Left kidney (tissue), 2 donors: ENCODE data around the gene RAB6A. TPM values are rescaled to one million over a fixed set of nuclear protein-coding genes. Genes with fewer than 3 reads are reported as not detected.
"Not testable (repeated sequence)": the region's sequence is repeated elsewhere in the genome, so short reads cannot be mapped to it uniquely, and the experiment has no call there.

Experiments
- DNase-seq: peaks from one replicate; pipeline ENCODE4 v3.0.0-alpha.2; 2013
- polyA plus RNA-seq: library from polyadenylated mRNA; unstranded; fragments of 120-200 nt; gene quantifications from one replicate; pipeline ENCODE4 v1.2.1, GENCODE V29; 2013; ENCODE audit not compliant: insufficient read length

The RAB6A gene
- polyA plus RNA-seq, 1 donor, result 115 TPM

DNA sequence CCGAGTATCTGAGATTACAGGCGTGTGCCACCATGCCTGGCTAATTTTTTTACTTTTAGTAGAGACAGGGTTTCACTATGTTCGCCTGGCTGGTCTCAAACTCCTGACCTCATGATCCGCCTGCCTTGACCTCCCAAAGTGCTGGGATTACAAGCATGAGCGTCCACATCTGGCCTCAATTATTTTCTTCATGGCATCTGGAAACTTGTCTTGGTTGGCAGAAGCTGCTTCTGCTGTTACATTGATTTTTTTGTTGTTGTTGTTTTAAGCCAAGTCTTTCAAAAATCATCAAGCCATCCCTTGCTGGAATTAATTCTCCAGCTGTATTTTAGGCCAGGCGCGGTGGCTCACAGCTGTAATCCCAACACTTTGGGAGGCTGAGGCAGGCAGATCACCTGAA, 27.9 kb downstream of the RAB6A start:
- DNase-seq, result not testable (repeated sequence)

DNA sequence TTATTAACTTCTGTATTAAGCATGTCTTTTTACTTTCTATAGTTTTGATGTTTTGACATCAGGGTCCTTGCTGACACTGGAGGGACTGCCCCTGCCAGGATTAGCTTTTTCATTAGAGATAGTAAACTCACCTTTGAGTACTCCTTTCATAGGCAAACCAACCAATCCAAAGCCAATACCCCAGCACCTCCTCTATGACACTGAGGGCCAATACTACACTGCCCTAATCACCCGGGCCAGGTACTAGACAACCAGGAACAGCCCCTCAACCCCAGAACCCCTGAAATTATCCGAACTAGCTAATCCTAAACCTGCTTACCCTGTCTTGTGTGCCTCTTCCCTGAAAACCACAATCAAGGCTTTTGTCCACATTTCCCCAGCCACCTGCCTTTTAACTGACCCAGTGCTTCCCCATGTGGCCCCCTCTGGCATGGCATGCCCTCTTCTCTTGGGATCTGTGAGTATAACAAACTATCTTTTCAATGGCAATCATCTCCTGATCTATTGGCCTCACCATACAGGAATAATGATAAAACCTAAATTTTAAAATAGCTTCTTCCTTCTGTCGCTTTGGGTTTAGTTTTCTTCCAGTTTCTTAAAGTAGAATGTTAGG, 31.2 kb downstream of the RAB6A start:
- no peak for DNase-seq

DNA sequence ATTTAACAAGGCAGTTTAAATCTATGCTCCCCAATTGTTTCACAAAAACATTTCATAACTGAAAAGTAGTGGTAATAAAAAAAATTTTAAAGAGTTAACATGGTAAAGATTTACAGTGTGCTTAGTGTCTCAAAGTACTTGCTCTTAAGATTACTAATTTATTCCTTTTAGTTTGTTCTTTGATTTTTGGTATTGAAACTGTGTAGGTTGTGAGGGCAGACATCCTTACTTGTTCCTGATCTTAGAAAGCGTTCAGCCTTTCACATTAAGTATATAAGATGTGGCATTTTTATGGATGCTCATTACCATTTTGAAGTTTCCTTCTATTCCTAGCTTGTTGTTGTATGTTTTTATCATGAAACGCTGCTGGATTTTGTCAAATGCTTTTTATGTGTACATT, 32.9 kb downstream of the RAB6A start:
- no peak for DNase-seq

DNA sequence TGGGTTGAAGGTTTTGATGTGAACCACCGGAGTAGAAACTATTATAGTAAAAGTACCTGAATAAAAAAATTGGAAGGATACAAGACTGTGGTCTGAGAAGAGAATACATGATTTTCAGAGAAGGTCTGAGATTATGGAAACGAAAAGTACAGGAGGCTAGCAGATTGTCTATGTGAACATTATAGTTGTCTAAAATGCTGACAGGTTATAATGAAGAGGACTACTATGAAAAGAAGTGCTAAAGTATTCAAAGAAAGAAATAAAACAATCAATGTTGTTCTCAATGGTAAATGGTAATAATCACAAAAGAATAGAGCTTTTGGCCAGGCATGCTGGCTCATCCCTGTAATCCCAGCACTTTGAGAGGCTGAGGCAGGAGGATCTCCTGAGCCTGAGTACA, 34.0 kb downstream of the RAB6A start:
- DNase-seq, result no peak

DNA sequence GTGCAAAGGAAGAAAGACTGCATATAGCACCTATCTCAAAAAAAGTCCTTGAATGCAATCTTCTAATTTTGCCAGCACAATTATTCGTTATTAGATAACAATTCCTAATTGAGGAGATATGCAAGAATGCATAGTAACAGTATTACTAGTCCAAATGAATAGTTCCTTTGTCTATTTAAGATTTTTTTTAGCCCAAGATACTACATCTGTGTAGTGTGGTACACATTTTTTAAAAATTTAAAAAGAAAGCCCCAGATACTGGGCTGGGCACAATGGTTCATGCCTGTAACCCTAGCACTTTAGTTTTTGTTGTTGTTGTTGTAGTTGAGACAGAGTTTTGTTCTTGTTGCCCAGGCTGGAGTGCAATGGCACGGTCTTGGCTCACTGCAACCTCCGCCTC, 43.7 kb downstream of the RAB6A start:
- no peak for DNase-seq

DNA sequence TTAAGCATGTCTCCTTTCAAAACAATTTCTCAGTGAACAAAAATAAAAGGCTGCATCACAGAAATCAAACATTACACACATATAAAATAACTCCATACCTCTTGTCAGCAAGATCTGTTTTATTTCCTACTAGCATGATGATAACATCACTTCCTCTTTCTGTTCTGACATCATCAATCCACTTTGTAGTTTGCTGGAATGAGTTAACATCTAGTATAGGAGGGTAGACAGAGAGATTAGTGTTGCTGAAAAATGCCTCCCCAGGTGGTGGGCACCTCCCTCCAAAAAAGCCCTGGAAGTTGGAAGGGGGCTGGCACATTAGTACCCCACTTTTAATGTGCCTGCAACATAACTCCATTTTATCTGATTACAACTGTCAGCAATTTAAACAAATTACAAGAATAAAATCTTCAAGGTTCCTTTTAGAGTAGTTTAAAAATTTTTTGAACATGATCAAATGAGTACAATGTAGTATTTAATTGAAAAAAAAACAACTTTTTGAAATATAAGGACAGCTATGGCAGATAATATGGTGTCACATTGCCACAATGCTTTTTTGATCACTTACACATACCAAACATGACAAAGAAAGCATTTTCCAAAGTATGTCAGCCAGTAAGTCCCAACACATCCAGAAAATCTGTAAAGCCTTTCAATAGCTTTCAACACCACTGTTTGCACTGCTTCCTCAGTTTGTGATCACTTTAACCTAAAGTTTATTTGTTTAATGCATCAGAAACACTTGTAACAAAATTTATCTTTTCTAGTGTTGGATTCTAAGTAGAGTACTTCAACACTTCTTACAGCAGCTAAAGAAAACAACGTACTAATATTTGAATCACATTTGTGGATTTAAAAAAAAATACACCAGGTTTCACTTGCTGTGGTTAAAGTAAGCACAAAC, 44.5 kb downstream of the RAB6A start:
- DNase-seq, result no peak

DNA sequence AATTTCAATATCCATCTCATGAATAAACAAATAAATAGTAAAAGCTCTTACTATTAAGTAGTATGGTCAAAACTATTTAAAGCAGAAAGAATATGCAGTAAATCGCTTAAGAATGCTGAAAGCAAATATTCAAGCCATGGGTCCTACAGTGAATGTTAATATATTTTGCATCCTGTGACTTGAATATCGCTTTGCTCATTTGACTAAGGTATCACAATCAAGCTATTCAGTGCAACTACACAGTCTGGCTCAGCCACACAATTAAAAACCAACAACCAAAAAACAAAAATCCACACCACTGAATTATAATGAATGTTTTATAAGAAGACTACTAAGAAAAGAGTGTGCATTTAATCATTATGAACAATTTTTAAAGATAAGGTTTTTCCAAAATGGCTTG, 45.3 kb downstream of the RAB6A start:
- DNase-seq, result no peak

DNA sequence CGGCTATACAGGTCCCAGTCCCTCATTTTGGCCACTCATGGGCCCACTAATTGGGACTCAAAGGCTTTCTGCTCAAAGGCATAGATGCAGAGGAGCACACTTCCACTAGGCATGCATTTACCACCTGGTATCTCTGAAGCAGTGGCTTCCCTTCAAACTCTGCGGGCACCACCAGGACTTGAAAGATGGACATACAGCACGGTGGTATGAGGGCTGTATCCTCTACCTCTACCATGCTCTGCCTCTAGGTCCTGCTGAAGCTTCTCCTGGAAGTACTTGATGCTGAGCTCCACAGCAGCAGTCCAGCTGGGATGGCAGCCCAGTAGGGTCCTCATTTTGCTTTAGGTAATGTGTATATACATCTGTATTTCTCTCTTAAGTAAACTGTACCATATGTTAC, 49.9 kb downstream of the RAB6A start:
- no peak for DNase-seq

DNA sequence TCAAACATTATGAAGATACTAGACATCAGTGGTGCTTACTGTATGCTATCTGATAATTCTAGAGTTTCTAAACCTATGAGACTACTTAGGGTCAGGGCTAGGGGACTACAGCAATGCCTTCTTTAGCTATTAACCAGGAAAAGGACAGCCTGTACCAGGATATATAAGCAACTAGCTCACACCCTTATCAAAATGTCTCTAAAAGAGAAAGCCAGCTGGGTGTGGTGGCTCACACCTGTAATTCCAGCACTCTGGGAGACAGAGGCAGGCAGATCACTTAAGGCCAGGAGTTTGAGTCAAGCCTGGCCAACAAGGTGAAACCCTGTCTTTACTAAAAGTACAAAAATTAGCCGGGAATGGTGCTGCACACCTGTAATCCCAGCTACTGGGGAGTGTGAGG, 55.8 kb downstream of the RAB6A start:
- no peak for DNase-seq

DNA sequence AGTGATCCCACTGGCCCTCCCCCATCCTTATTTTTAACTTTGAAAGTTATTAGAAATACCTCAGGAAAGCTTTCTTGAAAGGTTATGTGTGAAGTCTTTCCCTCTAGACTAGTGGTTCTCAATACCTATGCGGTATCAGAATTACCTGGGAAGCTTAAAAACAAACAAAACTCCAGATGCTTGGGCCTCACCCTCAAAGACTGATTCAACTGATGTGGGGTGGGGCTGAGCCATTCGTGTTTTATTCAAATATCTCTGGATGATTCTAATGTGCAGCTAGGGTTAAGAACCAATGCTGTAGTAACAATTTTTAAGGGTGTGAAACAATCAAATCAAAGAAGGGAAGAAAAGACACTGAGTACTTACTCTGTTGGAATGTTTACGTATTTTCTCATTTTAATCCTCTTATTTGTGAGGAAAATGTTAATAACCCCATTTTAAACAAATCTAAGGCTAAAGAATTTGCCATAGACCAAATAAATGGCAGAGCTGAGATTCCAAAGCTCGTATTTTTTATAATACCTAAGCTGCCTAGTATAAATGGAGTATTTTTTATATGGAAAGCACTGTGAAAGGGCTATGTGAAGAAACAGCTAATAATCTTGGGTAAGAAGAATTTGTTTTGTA, 66.9 kb downstream of the RAB6A start:
- no peak for DNase-seq

DNA sequence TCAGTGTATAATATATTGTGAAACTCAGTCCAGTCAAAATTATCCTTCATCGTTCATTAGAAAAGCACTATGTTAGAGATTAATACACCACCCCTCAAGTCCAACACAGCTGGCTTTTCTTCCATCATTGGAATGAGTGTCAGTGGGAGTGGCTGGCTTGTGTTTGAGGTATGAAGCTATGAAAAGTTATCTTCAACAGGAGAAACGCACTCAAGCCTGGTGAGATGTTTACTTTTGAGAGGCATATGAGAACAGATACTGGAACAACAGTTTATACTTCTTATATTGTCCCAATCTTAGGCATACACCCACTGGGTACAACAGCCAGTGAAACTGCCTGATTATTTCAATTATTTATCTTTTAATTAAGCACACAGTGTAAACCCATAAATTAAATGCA, 80.2 kb downstream of the RAB6A start:
- no peak for DNase-seq

DNA sequence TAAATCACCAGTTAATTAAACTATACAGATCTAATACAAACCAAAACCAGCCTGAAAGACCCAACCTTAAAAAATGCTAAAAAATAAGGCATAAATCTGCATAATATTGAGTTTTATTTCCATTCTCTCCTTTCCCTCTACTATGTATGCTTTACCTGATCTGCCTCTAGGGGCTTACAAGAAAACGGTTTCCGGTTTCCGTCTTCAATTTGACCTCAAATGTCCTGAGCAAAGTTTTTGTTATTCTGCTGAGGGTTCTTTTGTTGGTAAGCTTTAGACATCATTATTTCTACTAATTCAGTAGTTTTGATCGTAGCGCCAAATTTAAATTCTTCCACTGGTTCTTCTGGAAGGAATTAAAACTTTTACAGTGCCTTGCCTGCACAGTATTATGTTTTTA, 84.3 kb downstream of the RAB6A start:
- DNase-seq, result not testable (repeated sequence)

DNA sequence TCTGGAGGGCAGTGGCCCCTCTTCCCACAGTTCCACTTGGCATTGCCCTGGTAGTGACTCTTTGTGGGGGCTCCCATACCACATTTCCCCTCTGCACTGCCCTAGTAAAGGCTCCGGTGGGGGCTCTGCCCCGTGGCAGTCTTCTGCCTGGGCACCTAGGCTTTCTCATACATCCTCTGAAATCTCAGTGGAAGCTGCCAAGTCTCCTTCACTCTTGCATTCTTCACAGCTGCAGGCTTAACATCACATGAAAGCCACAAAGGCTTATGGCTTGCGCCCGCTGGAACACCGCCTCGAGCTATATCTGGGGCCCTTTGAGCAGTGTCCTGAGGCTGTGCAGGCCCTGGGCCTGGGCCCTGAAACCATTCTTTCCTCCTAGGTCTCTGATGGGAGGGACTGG, 89.2 kb downstream of the RAB6A start:
- DNase-seq, result no peak

DNA sequence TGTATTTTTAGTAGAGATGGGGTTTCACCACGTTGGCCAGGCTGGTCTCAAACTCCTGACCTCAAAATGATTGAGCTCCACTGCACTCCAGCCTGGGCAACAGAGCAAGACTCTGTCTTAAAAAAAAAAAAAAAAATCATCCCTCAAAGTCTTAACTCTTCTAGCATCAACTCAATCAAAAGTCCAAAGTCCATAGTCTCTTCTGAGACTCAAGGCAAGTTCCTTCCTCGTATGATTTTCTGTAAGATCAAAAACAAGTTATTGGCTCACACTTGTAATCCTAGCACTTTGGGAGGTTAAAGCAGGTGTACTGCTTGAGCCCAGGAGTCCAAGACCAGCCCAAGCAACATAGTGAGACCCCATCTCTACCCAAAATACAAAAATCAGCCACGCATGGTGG, 90.1 kb downstream of the RAB6A start:
- DNase-seq, result no peak

DNA sequence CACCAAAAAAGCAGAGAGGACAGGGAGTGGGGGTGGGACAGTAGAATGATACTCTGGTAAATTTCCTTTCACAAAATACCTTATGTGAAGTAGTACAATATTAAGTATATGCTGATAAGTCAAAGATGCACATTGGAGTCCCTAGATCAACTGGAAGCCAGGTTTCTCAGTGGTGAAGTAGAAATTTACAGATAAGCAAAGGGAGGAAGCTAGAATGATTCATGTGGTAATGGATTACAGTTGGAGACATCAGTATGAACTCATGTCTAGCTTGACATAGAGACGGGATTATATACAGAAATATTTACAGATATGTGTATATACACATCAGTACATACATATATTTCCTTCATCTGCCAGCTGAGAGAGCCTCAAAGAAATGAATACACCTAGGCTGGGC, 93.0 kb downstream of the RAB6A start:
- no peak for DNase-seq

DNA sequence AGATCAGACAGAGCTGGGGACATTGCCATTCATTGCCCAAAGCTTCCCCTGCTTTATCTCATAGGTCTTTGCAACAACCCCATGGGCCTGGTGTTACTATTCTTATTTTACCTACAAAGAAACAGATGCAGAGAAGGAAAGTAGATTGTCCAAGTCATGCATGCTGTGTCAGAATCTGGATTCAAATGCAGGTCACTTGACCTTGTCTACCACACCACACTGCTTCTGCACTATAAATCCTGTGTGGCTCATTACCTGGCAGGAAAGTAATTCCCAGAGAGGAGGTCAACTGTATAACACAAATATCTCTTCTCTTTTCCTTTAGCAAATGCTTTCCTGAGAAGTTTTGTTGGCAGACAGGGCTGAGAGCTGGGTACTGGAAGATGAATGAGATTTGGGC, 96.0 kb downstream of the RAB6A start:
- DNase-seq, result no peak

DNA sequence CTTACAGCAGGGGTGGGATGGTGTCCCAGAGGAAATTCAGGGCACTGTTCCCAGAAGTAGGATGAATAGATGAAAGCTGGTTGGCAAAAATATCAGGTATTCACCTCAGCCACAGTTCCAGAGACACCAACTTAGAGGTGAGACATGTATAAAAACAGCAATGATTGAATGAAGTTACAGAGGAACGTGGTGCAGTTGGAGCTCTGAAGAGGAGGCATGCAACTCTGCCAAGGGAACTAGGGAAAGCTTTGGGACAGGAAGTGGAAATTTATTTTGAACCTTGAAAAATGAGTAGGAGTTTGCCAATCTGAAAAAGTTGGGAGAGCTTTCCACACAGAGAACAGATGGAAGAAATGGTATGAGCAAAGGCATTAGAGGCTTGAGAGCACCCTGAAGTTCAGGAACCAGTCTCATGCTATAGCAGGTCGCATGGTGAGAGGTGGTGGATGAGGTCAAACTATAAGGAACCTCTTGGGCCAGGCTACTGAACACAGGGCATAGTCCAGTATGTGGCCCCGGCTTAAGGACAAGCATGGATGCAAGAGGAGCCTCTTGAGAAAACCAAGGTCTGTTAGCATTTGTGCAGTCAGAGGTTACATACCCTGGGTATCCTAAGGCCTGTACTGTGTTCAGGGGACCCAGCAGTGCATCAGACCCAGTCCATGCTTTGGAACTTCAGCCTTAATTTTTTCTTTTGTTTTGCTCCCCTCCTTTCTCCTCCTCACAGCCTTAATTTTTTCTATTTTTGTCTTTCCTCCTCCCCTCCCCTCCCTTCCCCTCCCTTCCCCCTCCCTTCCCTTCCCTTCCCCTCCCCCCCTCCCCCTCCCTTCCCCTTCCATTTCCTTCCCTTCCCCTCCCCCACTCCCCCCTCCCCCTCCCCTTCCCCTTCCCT, 97.0 kb downstream of the RAB6A start:
- no peak for DNase-seq

DNA sequence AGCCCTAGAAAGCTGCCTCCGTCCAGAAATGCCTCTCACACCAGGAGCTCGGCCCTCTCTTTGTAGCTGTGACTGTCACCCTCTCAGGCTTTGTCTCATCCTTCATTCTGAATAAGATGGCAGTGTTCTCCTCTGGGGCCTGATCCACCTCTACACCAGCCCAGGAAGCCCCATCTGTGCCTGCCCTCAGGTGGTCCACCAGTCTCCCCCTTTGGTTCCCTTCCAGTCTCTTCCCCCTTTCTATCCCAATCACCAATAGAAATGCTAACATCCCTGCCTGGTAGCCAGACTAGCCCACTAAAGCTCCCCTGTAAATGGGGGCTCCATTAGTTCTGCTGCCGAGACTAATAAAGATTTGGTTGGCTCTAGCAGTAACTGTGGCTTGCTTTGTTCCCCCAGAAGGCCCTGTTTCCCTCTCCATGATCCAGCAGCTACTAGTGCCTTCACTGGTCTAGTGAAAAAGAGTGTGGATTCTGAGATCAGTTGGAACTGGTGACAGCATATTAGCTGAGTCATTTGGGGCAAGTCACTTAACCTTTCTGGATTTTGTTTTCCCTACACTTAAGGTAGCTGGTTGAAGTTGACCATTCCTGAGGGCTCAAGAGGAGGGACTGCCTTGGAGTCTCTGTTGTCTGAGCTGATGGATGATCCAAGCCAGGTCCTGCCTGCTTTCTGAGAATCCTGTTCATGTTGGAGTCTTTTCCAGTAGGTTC, 98.3 kb downstream of the RAB6A start:
- DNase-seq, result no peak

DNA sequence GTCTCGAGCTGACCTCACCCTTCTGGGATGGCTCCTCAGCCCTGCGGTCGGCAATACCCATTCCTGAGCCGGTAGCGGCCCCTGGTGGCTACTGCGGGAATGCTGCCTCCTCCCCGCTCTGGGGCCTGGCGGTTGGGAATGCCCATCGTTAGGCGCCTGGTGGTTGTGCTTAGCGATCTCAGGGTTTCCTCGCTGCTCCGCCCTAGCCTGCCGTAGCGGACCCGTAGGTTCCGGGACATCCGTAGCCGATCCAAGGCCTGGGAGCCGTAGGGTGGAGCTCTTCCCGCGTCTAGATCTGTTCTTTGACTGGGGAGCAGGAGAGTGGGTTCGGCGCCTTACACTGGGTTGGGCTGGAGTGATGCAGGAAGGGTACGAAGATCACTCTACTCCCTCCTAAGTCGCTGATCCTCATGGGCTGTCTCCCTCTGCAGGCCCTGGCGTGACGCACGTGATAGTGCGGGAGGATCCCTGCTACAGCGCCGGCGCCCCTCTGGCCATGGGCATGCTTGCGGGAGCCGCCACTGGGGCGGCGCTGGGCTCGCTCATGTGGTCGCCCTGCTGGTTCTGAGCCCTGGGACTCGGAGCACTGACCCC, 99.7 kb downstream of the RAB6A start:
- DNase-seq, result peak; percentile 91

DNA sequence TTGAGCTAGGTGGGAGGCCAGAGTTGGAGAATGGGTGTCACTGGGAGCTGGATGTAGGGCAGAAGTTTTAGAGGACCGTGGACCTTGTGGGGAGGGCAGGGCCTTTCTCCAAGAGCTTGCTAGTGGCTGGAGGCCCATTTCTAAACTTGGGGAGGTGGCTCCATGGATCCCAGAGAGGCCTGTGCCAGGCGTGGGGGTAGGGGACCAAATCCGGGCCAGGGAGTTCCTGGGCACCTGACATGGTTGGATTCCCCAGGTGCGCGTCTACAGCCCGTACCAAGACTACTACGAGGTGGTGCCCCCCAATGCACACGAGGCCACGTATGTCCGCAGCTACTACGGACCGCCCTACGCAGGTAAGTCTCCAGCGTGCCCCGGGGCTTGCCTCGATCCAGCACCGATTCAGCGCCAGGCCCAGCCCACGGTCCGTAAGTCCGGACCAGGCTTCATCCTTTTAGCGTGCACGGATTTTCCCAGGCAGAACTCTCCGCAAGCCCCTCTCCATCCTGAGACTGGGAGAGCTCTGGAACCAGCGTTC, 100.3 kb downstream of the RAB6A start:
- no peak for DNase-seq

DNA sequence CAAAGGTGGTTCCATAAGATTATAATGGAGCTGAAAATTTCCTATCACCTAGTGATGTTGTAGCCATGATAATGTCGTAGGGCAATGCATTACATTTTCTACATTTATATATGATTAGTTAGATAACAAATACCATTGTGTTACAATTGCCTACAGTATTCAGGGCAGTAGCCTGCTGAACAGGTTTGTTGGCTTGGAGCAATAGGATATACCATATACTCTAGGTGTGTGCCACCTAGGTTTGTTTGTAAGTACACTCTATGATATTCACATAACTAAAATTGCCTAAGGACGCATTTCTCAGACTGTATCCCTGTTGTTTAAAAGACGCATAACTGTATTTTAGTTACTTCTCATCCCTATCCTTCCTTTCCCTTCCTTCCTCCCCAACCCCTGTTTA, 100.9 kb downstream of the RAB6A start:
- DNase-seq, result no peak
